Progenitor cell of endocrine pancreas (in vitro differentiated cells): ENCODE results near the gene SRCAP. TPM values are rescaled to one million over a fixed set of nuclear protein-coding genes. Genes with fewer than 3 reads are reported as not detected.
"Not testable (repeated sequence)": the region's sequence is repeated elsewhere in the genome, so short reads cannot be mapped to it uniquely, and the experiment has no call there.

Experiments
- DNase-seq: peaks from one replicate; pipeline ENCODE4 v3.0.0; 2021; ENCODE audit warnings: low spot score; ENCODE audit not compliant: unreplicated experiment
- H3K27ac Mint-ChIP-seq: 2 replicates; pipeline ENCODE4 v1.8.0; 2021; ENCODE audit warnings: mild to moderate bottlenecking, moderate library complexity, mixed read lengths
- H3K27me3 Mint-ChIP-seq: 2 replicates; pipeline ENCODE4 v1.8.0; 2021; ENCODE audit warnings: mixed read lengths
- H3K36me3 Mint-ChIP-seq: 2 replicates; pipeline ENCODE4 v1.8.0; 2022; ENCODE audit warnings: mixed read lengths; ENCODE audit not compliant: insufficient read depth
- H3K4me1 Mint-ChIP-seq: 2 replicates; pipeline ENCODE4 v1.8.0; 2021; ENCODE audit warnings: low read depth, mixed read lengths
- H3K4me3 Mint-ChIP-seq: 2 replicates; pipeline ENCODE4 v1.8.0; 2021; ENCODE audit warnings: low read depth, mild to moderate bottlenecking, moderate library complexity, mixed read lengths
- H3K9me3 Mint-ChIP-seq: 2 replicates; pipeline ENCODE4 v1.8.0; 2021; ENCODE audit warnings: low read depth, mixed read lengths
- total RNA-seq: library from RNA; stranded (reverse); gene quantifications from 2 replicates; pipeline ENCODE4 v1.2.1, GENCODE V29; 2021
- TF ChIP-seq, protein P1 (sequence below): fragments of 200-600 bp; sonication (generic); IDR thresholded peaks from one replicate; pipeline ENCODE4 v1.5.0; 2021; ENCODE audit warnings: antibody characterized with exemption, mild to moderate bottlenecking; ENCODE audit not compliant: unreplicated experiment

Gene SRCAP
- total RNA-seq, 1 donor from 2014 or later = 104 TPM

DNA sequence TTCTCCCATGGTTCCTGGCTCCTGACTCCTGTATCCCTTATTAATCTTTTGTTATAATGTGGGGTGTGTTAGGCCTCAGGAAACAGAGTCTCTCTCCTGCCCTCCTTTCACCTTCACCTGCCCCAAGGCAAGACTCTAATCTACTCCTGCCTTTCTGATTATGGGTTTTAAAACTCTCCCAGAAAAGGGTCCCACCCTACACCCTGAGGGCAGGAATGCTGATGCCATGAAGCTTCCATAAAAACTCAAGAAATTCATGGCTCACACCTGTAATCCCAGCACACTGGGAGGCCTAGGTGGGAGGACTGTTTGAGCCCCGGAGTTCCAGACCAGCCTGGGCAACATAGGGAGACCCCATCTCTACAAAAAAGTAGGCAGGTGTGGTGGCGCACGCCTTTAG lies 18.6 kb upstream of the SRCAP start:
- no peaks in the 10 kb centered on the region for H3K27me3 Mint-ChIP-seq

DNA sequence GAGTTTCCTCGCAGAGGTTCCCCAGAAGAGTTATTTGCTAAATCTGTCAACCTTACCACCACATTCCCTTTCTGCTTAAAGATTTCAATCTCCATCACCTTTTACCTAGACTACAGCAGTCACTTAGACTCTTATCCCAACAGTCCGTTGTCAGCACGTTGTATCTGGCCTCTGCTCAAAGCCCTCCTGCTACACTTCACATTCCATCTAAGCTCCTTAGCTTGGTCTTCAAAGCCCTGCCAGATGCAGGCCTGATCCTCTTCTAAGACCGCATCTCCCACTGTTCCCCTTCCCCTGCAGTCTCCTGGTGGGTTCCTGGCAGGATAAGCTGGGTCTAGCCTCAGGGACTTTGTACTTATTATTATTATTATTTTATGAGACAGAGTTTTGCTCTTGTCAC lies 10.3 kb upstream of the SRCAP start:
- no peak for DNase-seq
- peaks cover 14% of the 10 kb centered on the region for H3K27me3 Mint-ChIP-seq
- H3K9me3 Mint-ChIP-seq = no peaks in the 10 kb centered on the region
- H3K36me3 Mint-ChIP-seq = no peaks in the 10 kb centered on the region
- H3K4me1 Mint-ChIP-seq = peaks cover 4% of the 10 kb centered on the region
- H3K27ac Mint-ChIP-seq = no peak overlapping the region
- H3K4me3 Mint-ChIP-seq = no peak overlapping the region
- TF ChIP-seq, protein P1, sequence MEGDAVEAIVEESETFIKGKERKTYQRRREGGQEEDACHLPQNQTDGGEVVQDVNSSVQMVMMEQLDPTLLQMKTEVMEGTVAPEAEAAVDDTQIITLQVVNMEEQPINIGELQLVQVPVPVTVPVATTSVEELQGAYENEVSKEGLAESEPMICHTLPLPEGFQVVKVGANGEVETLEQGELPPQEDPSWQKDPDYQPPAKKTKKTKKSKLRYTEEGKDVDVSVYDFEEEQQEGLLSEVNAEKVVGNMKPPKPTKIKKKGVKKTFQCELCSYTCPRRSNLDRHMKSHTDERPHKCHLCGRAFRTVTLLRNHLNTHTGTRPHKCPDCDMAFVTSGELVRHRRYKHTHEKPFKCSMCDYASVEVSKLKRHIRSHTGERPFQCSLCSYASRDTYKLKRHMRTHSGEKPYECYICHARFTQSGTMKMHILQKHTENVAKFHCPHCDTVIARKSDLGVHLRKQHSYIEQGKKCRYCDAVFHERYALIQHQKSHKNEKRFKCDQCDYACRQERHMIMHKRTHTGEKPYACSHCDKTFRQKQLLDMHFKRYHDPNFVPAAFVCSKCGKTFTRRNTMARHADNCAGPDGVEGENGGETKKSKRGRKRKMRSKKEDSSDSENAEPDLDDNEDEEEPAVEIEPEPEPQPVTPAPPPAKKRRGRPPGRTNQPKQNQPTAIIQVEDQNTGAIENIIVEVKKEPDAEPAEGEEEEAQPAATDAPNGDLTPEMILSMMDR = no peak

More for the DNA sequence above, 18.6 kb upstream of the SRCAP start:
- H3K4me3 Mint-ChIP-seq = no peak overlapping the region
- no peaks in the 10 kb centered on the region for H3K36me3 Mint-ChIP-seq
- no peaks in the 10 kb centered on the region for H3K9me3 Mint-ChIP-seq
- TF ChIP-seq, protein P1 = no peak
- no peak overlapping the region for H3K27ac Mint-ChIP-seq
- DNase-seq = no peak
- H3K4me1 Mint-ChIP-seq = no peaks in the 10 kb centered on the region

DNA sequence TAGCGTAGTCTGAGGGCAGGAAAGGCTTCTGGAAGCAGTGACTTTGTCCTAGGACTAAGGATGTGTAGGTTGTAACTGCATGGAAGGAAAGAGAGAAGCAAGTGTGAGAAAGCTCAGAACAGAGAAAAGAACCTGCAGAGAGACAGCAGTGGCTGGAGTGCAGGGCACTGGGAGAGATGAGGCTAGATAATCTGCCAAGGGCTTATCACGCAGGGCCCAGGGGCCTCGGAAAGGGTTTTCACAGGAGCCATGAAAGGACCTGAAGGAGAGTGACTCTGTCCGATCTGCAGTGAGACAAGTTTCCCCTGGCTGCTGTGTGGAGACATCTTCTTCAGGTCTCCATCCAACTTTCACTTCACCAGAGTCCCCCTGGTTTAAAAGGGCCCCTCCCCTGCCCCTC lies 7.1 kb upstream of the SRCAP start:
- H3K36me3 Mint-ChIP-seq = no peaks in the 10 kb centered on the region
- H3K9me3 Mint-ChIP-seq = no peaks in the 10 kb centered on the region
- H3K27ac Mint-ChIP-seq = peak overlapping the region; percentile 21
- H3K27me3 Mint-ChIP-seq = peaks cover 14% of the 10 kb centered on the region
- no peak overlapping the region for H3K4me3 Mint-ChIP-seq
- TF ChIP-seq, protein P1 = no peak
- H3K4me1 Mint-ChIP-seq = peaks cover 8% of the 10 kb centered on the region
- DNase-seq = no peak

DNA sequence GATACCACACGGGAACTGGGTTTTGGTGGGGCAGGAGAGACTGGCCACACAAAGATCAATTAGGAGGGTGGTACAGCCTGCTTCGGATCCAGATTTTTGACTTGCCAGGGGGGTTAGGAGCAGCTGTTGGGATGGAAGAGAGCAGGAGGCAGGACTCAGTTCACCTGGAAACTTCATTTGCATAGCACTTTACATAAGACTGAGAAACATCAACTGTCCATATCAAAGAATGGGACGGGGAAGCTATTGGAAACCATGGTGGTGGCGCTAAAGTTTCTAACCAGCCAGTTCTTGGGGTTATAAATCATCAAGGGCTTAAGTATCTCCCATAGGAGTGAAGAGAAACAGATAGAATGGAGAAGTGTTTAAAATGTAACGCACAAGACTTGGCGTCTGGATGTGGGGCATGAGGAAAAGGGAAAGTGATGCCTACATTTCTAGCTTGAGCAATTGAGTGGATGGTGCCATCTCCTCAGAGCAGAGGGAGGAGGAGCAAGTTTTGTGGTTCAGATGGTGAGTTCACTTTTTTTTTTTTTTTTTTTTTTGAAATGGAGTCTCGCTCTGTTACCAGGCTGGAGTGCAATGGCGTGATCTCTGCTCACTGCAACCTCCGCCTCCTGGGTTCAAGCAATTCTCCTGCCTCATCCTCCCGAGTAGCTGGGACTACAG lies 6.4 kb upstream of the SRCAP start:
- H3K4me1 Mint-ChIP-seq = peaks cover 13% of the 10 kb centered on the region
- no peak overlapping the region for H3K27ac Mint-ChIP-seq
- no peak overlapping the region for H3K4me3 Mint-ChIP-seq
- no peaks in the 10 kb centered on the region for H3K9me3 Mint-ChIP-seq
- TF ChIP-seq, protein P1 = no peak
- DNase-seq = no peak
- no peaks in the 10 kb centered on the region for H3K36me3 Mint-ChIP-seq
- peaks cover 14% of the 10 kb centered on the region for H3K27me3 Mint-ChIP-seq

DNA sequence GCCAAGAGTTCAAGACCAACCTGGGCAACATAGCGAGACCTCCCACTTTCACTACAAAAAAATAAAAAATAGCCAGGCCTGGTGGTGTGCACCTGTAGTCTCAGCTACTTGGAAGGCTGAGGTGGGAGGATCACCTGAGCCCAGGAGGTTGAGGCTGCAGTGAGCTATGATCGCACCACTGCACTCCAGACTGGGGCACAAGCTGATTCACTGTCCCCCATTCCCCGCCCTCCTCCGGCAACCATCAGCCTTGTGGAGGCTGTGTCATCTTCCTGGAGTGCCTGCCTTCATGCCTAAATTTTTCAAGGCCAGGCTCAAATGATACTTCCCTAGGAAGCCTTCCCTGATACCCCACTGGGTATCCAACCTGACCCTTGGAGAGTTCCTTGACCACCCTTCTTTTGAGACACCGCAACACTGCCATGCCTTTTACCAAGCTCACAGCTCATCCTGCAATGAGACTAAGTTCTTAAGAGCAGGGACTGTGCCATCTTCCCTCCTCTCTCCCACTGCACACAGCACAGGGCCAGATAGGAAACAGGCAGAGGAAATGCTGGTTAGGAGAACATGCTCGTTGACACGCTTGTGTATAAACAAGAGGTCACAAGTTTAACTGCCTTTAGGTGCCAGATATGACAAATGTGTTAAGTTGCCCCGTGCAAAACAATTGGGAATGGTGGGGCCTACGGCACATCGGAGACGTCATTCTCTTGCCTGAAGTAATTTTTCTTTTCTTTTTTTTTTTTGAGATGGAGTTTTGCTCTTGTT lies 3.9 kb upstream of the SRCAP start:
- TF ChIP-seq, protein P1 = no peak
- Mint-ChIP-seq H3K4me1 (peaks cover 23% of the 10 kb centered on the region), H3K36me3 (peaks cover 3% of the 10 kb centered on the region), H3K4me3 (no peak overlapping the region), H3K9me3 (no peaks in the 10 kb centered on the region), H3K27ac (peak overlapping the region; percentile 10), H3K27me3 (peaks cover 11% of the 10 kb centered on the region)
- no peak for DNase-seq

DNA sequence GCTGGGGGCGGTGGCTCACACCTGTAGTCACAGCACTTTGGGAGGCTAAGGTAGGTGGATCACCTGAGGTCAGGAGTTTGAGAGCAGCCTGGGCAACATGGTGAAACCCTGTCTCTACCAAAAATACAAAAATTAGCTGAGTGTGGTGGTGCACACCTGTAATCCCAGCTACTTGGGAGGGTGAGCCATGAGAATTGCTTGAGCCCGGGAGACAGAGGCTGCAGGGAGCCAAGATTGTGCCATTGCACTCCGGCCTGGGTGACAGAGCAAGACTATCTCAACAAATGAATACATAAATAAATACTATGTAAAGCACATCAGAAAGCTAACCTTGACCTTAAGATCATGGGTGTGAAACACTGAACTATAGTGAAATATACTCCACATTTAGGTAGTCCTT lies 2.3 kb upstream of the SRCAP start:
- DNase-seq = not testable (repeated sequence)

More for the DNA sequence above, 2.3 kb upstream of the SRCAP start:
- H3K27me3 Mint-ChIP-seq, H3K9me3 Mint-ChIP-seq, H3K27ac Mint-ChIP-seq, H3K4me3 Mint-ChIP-seq, H3K36me3 Mint-ChIP-seq: not testable (repeated sequence)
- peaks cover 26% of the 10 kb centered on the region for H3K4me1 Mint-ChIP-seq
